Measurements from ENCODE around the gene SYNE3. TPM values are rescaled to one million over a fixed set of nuclear protein-coding genes. Genes with fewer than 3 reads are reported as not detected.

The SYNE3 gene
- total and polyA plus RNA-seq, 2 donors (not counting 1 experiment from before 2014, with no cell fraction given) = 17.8 to 76.1 TPM

DNA sequence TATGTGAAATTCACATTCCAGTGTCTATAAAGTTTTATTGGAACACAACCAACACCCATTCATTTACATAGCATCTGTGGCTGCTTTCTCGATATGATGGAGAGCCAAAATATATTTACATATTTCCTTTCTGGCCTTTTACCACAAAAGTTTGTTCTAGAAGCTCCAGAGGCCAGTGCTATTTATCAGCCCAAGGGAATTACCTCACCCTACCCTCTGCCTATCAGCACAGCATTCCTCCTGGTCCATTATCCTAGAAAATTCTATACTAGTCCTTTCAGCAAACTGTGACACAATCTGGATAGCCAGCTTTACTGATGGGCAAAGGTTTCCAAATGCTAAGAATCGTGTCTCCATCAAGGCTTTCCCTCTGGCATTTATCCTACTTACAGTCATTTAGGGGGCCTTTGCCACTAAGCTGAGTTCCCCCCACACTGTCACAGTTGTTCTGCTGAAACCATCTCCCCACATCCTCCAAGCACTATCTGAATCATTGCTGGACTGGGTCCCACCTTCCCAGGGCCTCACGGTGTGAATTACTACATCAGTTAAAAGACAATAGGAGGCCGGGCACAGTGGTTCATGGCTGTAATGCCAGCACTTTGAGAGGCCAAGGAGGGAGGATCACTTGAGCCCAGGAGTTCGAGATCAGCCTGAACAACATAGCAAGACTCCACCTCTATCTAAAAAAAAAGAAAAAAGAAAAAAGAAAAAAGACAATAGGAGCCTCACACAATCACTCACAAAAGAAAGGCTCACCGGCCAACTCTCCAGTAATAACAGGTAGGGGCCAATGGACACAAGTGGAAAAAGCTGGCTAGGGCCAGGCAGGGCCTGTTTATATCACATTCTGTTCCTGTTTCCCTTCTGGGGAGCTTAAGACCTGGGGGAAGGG, 12.1 kb downstream of the SYNE3 start:
- no peak for TF ChIP-seq EZH2 (IDR thresholded peaks at IDR 0.05; ENCODE audit: borderline replicate concordance, insufficient read depth, low read depth, low read length, poor library complexity, severe bottlenecking)
- TF ChIP-seq CTCF (IDR thresholded peaks at IDR 0.05) = no peak
- intact Hi-C loops (cut with micrococcal nuclease) = no loop called here
- Mint-ChIP-seq H3K4me1 (peaks cover 90% of the 10 kb centered on the region), H3K9me3 (ENCODE audit: insufficient read depth) (no peaks in the 10 kb centered on the region), H3K27me3 (no peaks in the 10 kb centered on the region), H3K27ac (peak overlapping the region; percentile 67), H3K4me3 (peak overlapping the region; percentile 34)
- no peak for DNase-seq
- ATAC-seq (ENCODE audit: low read depth) = no peak
- Histone ChIP-seq H3K9ac (ENCODE audit: low read length) (no peak overlapping the region), H3K4me2 (replicated peaks; ENCODE audit: low read depth, low read length, poor library complexity, severe bottlenecking) (peak overlapping the region; percentile 57), H2AFZ (ENCODE audit: insufficient read depth, low read depth, low read length, poor library complexity, severe bottlenecking) (no peak overlapping the region), H4K20me1 (ENCODE audit: control insufficient read depth, insufficient read depth, low read length, poor library complexity, severe bottlenecking) (peaks cover 85% of the 10 kb centered on the region), H3K4me1 (ENCODE audit: control insufficient read depth in 2 of 2, insufficient read depth in 2 of 2, low read length in 2 of 2) (peaks cover 61 to 94% of the 10 kb centered on the region in 2 donors), H3K27me3 (replicated peaks in 1 of 4; ENCODE audit: control extremely low read depth in 1 of 4, control insufficient read depth in 3 of 4, insufficient read depth in 4 of 4, low read length in 3 of 4) (no peaks in the 10 kb centered on the region), H3K36me3 (replicated peaks in 1 of 2; ENCODE audit: control extremely low read depth in 1 of 2, control insufficient read depth in 1 of 2, extremely low read depth in 1 of 2, insufficient read depth in 2 of 2, low read length in 1 of 2) (peaks cover 8 to 60% of the 10 kb centered on the region in 2 experiments), H3K4me3 (ENCODE audit: control extremely low read depth in 1 of 5, extremely low read depth in 1 of 5, insufficient read depth in 1 of 5, low read depth in 2 of 5, low read length in 4 of 5) (no peak overlapping the region), H3K9me3 (ENCODE audit: control extremely low read depth in 1 of 3, control insufficient read depth in 2 of 3, insufficient read depth in 1 of 3, low read length in 2 of 3) (no peaks in the 10 kb centered on the region), H3K79me2 (ENCODE audit: control insufficient read depth, insufficient read depth, low read length) (peaks cover 97% of the 10 kb centered on the region), H3K27ac (ENCODE audit: low read length in 2 of 2) (peak overlapping the region in 1 of 2 donors; percentile 52)
- POLR2A ChIA-PET = interaction anchor here (0.6 kb wide), 2 partner anchors 10 to 186 kb away, joined by 3 read pairs; no protein-coding TSS in a partner anchor
- CTCF ChIA-PET = interaction anchor here (1.0 to 3.8 kb wide), 6 partner anchors 8 to 62 kb away, joined by 3 to 19 read pairs (median 3); no protein-coding TSS in a partner anchor
- 60% methylated on average over 3 of the region's 6 CpGs for WGBS (ENCODE audit: insufficient coverage)

All from B cell (primary cell).